ENCODE data around the gene RGS17.
"Not testable (repeated sequence)": the region's sequence is repeated elsewhere in the genome, so short reads cannot be mapped to it uniquely, and the experiment has no call there.

RGS17 gene

DNA sequence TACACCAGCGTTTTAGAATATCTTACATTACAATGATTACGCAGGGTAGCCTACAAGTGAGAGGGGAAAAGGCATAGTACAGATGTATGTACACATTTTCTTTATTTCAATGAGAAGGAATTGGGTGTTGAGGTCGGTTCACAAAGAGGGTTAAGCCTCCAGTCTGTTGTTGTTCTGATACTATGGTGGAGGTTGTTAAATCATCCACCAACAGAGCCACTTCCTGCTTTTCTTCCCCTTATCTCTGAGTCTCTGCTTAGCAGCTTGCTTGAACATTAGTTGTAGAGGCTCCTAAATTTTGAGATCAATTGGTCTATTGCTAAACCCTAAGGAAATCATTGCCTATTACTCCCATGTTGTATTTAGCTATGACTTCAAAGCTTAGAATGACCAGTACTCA lies 7.3 kb downstream of the RGS17 start:
- no peak for DNase-seq

DNA sequence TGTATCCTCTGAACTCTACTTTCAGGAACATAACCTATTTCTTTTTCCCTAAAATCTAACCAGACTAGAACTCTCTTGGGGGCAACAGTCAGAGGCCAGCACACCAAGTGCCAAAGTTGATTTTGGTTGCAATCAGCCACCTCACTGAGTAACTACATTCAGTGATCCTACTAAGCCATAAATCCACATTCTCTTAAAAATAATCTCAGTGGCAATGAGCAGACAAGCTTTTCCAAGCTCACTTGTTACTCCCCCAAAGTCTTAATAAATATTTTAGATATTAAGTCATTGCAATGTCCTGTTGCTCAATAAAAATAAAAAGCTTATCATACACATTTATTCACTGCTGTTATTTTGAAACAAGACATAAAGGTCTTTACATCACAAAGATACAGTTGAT lies 9.8 kb downstream of the RGS17 start:
- DNase-seq, result no peak

DNA sequence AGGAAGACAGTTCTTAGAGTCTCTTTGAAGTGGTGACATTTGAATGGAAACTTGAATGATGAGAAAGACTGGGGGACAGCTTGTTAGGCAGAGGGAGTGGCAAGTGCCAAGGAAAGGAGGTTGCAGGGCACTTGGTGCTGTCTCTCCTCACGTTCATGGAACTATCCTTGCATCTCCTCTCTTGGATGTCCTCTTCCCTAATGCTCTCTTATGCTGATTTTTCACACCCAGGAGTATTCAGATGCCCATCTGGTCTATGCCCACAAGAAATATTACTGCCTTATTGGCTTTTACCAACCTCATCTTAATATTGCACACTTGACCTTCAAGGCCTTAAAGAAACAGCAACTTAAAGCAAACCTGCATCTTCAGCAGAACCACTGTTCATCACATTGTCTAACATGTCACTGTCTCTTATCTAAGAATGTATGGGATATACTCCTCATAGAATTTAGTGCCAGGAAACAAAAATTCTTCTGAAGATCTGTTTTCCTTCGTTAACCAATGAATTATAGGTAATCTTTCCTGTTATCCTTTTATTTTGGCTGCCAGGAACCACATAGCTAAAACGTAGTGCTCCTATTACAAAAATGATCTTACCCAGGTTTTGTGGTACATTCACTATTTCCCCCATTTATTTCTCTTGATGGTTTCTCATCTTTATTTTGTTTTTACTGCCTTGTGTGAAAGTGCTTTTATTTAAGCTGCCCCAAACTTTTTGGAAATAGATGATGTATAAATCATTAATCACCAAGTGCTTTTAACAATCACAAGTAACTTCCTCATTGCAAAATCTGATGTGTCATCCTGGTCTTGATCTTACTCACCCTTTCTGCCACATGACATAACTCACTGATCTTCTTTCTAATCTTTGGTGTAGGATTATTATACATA lies 12.8 kb downstream of the RGS17 start:
- no peak for DNase-seq

DNA sequence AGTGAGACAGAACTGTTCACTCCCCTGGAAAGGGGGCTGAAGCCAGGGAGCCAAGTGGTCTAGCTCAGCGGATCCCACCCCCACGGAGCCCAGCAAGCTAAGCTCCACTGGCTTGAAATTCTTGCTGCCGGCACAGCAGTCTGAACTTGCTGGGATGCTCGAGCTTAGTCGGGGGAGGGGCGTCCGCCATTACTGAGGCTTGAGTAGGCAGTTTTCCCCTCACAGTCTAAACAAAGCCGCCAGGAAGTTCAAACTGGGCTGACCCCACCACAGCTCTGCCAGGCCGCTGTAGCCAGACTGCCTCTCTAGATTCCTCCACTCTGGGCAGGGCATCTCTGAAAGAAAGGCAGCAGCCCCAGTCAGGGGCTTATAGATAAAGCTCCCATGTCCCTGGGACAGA lies 20.0 kb downstream of the RGS17 start:
- not testable (repeated sequence) for DNase-seq

DNA sequence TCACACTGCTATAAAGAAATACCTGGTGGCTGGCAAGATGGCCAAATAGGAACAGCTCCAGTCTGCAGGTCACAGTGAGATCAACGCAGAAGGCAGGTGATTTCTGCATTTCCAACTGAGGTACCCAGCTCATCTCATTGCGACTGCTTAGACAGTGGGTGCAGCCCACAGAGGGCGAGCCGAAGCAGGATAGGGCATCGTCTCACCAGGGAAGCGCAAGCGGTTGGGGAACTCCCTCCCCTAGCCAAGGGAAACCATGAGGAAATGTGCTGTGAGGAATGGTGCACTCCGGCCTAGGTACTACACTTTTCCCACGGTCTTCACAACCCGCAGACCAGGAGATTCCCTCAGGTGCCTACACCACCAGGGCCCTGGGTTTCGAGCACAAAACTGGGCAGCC lies 20.5 kb downstream of the RGS17 start:
- DNase-seq, result not testable (repeated sequence)

DNA sequence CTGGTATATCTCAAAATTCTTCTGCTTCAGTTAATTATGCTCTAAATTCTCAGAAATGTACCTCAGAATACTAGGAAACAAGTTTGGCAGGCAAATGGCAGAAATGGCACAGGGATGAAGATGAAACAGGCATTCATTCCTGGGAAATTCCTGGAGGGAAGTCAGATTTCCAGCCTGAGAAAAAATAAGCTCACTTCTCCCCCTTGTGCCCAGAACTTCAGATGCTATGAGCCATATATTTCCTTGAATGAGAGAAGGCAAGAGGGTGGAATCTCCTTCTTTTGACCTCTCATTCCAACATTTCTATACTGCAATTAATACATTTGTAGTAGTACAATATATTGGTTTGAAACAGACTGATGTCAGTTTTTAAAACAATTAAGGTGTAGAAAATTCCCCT lies 22.8 kb downstream of the RGS17 start:
- DNase-seq, result no peak

DNA sequence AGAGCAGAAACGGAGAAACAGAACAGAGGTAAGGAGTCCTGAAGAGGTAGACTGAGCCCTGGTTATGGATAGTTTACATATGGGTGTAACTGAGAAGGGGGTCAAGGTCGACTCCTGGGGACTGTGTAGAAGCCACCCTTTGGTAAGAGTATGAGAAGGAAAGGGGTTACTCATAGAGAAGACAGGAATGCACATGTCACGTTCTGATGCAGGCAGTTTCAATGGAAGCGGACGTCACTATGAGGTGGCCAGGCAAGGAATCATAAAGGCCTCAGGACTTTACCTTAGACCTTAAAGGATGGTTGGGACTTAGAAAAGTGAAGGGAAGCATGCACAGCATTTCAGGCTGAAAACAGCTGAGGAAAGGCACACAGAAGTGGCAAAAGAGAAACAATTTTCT lies 25.1 kb downstream of the RGS17 start:
- DNase-seq, result no peak

DNA sequence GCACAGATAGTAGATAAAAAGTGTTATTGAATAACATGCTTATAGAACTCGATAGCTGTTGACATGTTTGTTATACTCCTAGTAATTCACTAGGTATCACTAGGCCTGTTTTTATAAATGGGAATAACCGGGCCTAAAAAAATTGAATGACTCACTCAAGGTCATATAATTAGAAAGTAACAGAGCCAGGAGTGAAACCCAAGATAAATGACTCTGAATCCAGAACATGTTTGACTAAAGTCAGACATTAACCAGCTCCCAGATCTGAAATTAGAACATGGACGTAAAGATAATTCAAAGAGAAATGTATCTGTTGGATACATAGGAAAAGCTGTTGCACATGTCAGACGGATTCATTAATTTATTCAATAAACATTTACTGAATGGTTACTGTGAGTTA lies 26.9 kb downstream of the RGS17 start:
- no peak for DNase-seq

DNA sequence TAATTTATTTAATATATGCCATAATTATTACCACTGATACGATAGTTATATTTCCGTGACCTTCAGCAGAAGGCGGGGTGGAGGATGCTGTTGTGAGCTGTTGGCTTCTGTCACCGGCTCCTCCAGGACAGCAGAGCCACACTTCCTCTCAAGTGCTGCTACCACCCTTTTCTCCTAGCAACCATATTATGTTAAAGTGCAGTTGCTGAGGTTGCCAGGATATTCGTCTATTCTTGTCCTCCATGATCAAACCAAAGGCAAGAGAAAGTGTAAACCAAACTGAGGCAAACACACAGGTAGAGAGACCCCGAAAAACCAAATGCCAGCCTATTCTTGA lies 27.8 kb downstream of the RGS17 start:
- DNase-seq, result no peak

DNA sequence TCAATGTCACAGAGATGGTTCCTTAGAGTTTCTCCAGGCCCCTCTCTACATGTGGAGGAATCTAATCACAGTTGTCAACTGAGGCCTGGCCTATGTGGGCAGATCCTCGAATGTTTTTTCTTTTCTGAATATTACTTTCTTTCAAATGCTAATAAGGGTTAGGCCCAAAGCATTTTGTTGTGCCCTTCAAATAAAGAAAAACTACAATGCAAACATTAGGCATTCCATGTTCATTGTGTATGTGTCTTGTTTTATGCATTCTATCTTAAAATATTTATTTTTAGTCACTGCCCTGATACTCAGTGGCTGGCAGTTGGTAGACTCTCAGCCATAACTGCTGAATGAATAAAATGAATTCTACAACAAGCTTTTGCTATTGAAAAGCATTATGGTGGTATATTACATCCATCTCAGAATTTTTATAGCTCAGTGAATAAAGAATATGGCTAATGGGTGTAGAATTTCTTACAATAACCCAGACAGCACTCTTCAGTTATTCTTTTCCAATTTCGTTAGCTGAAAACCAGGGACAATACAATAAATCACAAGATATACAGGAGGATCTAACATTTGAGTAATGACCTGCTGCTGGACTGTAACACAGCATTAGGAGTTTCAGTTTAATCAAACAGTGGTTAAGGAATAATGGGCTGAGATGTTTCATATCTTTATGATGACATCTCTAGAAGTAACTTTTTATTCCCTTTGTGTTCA lies 28.3 kb downstream of the RGS17 start:
- DNase-seq, result no peak

DNA sequence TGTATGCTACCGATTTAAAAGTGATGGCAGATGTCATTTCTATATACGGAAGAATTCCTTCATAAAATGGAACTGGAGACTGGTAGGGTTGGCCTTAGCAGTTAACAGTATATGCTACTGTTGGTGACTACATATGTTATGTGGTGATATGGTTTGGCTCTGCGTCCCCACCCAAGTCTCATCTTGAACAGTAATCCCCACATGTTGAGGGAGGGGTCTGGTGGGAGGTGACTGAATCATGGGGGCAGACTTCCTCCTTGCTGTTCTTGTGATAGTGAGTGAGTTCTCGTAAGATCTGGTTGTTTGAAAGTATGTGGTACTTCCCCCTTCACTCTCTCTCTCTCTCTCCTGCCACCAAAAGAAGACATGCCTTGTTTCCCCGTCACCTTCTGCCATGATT lies 29.6 kb downstream of the RGS17 start:
- no peak for DNase-seq

DNA sequence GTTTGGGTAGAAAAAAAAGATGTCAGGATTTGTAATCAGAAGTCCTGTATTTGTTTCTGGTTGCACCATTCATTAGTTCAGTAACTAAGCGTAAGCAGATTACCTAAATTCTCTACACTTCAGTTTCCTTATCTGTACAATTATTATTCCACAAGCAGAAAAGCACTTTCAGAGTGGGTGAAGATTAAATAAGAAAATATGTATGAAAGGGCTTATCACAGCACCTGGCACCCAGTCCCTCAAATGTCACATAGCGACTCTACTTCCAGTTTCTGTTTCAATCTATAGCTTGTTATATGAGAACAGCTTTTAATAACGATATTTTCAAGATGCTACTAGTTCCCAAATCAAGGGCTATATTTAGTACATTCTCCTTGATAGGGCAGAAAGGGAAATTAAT lies 31.4 kb downstream of the RGS17 start:
- DNase-seq, result no peak

DNA sequence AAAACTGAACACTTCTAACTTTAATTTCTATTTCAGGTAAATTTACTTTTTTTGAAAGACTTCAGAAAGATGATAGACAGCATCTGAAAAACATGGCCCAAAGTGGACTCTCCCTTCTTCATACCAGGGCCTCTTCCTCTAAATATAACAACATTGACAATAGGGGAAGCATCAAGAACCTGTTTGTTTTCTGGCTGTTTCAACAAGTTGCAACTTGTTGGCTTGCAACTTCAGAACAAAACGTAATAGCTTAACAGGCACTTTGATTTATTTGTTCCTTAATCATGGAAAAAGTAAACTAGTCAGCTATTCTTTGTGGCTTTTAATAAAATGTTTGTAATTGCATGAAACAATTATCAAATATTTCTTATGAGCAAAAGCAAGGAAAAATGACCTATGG lies 34.3 kb downstream of the RGS17 start:
- DNase-seq, result peak; percentile 9

DNA sequence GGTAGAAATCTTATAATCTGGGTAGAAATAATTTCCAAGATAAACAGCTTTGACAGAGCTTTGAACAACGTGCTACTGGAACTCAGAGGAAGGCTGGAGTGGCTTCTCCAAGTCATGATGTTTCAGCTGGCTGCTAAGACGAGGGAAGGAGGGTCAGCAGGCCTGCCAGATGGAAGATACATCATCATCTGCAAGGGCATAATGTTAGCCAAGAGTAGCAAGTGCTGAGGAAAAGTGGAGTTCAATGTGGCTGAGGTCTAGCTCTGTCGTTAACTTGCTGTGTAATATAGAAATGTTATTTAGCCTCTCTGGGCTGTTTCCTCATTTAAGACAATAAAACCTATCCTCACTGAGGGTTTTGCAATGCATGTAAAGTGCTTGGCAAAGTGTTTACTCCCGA lies 35.1 kb downstream of the RGS17 start:
- no peak for DNase-seq

DNA sequence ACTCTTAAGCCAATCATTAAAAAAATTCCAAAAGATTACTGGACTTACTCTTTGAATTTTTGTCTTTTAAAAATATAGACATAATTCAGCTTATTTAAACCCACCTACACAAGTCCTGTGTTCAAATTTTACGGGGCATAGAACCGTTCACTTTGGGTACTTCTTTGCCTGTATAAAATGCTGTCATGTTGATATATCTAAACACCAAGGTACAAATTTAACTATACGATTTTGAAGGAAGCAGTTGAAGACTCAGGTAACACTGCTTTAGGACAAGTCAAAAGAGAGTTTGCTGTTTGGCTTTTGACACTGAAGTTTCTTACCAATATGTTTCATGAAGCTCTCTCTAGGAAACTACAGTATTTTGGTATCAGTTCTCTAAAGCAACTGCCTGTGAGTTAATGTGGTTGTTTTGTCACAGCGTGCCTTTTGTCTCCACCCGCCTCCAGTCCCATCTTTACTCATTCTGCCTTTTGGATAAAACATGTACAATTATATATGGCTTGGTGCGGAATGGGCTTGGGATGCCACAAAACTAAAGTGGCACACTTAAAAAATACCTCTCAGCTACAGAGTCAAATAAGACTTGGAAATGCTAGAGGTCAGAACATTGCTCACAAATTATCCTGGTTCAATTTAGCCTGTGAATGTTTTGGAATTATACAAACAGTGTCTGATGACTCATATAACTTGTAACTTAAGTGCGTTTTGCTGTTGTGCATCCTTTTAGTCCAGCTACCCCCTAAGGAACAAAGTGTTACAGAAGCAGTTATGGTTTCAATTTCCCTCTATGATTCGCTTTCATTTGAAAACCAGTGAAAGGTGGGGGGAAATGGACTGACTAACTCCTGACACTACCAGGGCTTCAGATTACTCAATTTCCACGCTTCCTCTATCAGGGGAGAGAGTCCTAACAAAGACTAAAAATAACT lies 38.7 kb downstream of the RGS17 start:
- no peak for DNase-seq

DNA sequence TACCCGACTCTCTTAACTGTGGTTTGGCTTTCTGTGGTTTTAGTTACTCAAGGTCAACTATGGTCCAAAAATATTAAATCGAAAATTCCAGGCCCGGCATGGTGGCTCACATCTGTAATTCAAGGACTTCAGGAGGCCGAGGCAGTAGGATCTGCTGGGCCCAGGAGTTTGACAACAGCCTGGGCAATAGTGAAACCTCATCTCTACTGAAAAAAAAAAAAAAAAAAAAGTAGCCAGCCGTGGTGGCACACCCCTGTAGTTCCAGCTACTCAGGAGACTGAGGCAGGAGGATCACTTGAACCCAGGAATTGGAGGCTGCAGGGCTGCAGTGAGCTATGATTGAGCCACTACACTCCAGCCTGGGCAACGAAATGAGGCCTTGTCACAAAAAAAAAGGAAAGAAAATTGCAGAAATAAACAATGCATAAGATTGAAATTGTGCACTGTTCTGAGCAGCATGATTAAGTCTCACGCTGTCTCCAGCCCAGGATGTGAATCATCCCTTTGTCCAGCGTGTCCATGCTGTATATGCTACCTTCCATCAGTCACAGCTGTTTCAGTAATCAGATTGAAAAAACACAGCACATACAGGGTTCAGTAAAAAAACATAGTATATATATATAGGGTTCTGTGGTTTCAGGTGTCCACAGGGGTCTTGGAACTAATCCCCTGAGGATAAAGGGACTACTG lies 40.7 kb downstream of the RGS17 start:
- no peak for DNase-seq

DNA sequence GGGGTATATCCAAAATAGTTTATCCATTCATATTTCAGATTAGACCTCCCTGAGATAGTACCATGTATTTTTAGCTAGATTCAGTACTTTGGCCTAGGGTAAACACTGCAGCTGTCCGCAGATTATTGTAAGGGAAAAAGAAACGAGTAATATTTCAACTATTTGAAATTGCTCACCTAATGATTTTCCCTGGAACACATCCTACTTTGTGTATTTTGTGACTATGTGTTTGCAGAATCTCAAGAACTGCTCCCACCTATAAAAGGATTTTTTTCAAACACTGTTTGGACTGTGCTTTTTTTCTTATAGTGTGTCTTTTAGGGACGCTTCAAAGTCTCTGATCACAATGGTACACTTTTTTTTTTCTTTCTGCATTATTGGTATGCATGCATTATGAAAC lies 42.3 kb downstream of the RGS17 start:
- no peak for DNase-seq

DNA sequence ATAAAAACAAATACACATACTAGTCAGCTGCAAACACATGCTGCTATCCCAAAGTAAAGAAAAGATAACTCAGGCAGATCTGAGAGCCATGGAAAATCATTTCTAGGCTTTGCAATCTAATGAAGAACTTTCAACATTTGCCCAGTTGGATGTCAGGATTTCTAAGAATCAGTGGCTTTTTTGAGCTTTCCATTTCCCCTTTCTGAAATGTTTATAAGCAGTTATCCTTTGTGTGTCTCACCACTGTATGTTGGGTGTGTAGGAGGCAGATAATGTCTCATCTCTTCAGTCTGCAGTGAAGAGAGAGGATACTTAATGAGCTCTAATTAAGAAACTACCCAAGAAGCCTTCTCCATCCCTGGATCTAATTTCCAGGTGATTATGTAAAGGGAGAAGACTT lies 43.6 kb downstream of the RGS17 start:
- DNase-seq, result no peak

DNA sequence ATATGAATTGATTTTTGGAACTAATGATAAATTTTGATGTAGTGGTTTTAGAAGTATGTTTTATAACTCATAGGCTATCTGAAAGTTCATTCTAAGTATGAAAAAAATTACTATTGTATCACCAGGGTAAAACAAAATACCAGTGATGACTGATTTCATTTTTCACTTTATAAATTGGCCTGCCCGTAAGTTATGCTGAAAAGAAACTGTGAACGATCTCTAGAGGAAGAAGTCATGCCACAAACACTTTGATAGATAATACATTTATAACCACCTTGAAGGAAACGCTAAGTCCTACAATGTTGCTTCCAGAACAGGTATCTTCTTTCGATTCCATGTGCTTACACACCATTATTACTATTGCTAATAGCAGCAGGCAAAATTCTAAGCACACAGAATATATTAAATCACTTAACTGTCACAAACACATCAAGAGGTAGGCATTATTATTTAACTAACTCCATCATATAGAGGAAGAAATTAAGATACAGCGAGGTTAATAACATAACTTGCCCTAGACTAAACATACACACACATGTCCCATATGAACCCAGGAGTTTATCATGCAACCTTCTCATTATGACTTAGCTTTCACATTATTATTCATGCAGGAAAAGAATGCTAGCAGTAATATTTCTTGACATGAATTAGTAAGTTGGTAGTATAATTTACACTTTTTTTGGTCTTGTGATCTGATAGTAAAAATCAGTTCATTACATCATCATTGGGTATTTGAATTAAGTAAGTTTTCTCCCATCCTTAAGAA lies 44.7 kb downstream of the RGS17 start:
- DNase-seq, result no peak

DNA sequence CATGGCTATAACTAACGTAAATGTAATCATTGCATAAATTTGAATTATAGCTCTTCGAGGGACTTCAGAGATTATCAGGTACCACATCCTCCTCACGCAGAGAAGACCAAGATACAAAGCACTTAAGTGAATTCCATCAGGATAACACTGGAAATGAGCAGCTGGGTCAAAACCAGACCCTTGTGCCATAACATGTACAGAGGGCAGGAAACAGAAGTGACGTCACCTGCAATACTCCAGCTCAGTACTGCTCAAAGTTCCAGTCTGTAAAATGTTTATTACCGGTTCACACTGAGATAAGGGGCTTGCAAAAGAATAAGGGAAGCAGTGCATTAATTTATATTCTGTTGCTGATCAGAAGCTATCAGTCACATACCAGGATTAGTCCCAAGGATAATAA lies 45.8 kb downstream of the RGS17 start:
- no peak for DNase-seq

DNA sequence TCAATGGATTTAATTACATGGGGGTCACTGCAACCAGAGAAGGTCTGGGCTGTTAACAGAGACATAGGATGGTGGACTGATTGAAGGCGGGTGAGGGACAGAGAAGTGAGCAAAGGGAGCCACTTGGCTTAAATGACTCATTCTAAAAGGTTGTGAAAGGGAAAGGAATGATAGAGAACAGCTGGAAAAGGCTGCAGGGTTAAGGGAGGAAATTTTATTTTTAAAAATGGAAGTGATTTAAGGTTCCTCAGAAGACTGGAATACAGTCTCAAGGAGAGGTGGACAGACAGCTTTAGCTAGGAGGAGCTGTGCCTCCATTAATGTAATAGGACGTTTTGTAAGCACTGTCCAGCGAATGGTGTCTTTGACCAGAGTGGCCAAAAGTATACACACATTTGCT lies 46.7 kb downstream of the RGS17 start:
- DNase-seq, result no peak

DNA sequence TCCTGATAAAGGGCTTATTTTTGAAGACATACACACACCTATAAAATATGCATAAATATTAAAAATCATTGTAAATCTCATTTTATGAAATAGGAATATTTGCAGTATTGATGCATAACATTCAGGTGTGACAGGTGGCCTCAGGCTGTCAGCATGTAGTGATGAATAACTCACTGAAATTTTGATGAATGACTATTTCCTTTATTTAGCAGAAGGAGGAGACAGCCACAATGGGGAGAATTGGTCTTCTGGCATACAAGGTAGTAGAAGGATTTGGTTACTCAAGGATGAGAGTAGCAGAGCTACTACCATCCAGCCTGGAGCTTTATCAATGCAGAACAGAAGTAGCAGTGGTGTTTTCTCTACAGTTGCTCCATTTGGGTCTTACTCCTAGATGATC lies 47.2 kb downstream of the RGS17 start:
- no peak for DNase-seq
